Stimulated activated CD8-positive, alpha-beta memory T cell treated with anti-CD3 and anti-CD28 coated beads, Interleukin-12 subunit alpha, Interleukin-12 subunit beta, amount 100 ng/mL, for 4 hours (primary cell): ENCODE data around the gene PLA1A.
"Not testable (repeated sequence)": the region's sequence is repeated elsewhere in the genome, so short reads cannot be mapped to it uniquely, and the experiment has no call there.

Experiments
- DNase-seq: peaks from one replicate; pipeline ENCODE4 v3.0.0-alpha.2; 2020; ENCODE audit warnings: low read depth

Gene PLA1A

DNA sequence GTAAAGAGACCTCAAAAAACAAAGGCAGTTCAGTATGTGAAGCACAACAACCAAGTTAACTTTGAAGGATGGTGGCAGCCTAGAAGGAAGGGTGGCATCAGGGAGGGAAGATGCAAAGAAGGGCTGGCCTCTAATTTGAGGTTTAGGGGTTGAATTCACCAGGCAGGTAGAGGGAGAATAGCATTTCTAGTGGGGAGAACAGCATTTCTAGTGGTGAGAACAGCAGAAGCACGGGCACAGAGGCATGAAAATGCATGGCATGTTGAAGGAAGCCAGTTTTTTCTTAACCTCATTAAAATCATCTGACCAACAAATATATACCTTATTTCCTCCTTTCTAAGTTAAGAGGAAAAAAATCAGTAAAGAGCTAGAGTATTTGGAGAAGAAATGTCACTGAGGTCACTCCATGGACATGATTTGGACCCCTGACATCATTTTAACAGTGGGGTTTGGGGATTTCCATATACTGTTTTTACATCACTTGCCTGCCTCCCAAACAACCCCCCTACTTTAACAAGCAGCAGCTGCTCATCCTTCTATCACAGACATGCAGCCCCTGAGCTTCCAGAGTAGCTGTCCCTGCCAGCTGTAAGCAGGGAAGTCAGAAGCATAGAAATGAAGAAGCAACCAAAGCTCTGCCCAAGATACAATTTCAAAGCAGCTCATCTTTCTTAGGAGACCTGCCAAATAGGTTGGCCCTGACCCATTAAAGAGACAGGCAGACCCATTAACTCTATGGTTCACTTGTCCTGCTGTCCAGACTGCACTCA, 65.1 kb downstream of the PLA1A start:
- DNase-seq, result no peak

- no peak for DNase-seq
These were observed 66.2 kb downstream of the PLA1A start for GRCh38 chr3:119663885-119664284.

- no peak for DNase-seq
These were observed 66.7 kb downstream of the PLA1A start for GRCh38 chr3:119664370-119664769.

GRCh38 chr3:119664850-119665379, 67.2 kb downstream of the PLA1A start:
- no peak for DNase-seq

- no peak for DNase-seq
These were observed 68.4 kb downstream of the PLA1A start for GRCh38 chr3:119665954-119666559.

- no peak for DNase-seq
These were observed 72.4 kb downstream of the PLA1A start for GRCh38 chr3:119669906-119670570.

GRCh38 chr3:119672776-119673175, 75.1 kb downstream of the PLA1A start:
- no peak for DNase-seq

DNA sequence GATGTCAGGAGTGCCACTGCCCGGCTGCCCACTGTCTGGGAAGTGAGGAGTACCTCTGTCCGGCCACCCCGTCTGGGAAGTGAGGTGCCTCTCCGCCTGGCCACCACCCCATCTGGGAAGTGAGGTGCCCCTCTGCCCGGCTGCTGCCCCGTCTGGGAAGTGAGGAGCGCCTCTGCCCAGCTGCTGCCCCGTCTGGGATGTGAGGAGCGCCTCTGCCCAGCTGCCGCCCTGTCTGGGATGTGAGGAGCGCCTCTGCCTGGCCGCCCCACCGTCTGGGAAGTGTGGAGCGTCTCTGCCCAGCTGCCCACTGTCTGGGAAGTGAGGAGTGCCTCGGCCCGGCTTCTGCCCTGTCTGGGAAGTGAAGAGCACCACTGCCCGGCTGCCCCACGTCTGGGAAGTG, 76.2 kb downstream of the PLA1A start:
- no peak for DNase-seq

GRCh38 chr3:119675188-119675874, 77.6 kb downstream of the PLA1A start:
- DNase-seq, result no peak

DNA sequence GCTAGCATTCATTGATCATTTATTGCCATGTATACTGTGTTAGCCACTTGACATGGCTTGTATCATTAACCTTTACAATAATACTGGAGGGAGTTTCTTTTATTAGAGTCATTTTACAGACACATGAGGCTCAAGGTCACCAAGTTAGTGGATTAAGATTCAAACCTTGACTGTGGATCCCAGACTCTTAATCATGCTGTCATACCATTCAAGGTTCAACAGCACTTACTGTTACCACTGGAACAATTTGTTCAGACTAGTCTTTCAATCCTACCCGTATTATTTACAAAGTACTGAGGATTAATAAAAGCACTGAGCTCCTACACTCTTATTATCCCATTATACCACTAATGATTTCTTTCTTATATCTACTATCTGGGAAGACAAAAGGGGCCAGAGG, 78.3 kb downstream of the PLA1A start:
- no peak for DNase-seq

DNA sequence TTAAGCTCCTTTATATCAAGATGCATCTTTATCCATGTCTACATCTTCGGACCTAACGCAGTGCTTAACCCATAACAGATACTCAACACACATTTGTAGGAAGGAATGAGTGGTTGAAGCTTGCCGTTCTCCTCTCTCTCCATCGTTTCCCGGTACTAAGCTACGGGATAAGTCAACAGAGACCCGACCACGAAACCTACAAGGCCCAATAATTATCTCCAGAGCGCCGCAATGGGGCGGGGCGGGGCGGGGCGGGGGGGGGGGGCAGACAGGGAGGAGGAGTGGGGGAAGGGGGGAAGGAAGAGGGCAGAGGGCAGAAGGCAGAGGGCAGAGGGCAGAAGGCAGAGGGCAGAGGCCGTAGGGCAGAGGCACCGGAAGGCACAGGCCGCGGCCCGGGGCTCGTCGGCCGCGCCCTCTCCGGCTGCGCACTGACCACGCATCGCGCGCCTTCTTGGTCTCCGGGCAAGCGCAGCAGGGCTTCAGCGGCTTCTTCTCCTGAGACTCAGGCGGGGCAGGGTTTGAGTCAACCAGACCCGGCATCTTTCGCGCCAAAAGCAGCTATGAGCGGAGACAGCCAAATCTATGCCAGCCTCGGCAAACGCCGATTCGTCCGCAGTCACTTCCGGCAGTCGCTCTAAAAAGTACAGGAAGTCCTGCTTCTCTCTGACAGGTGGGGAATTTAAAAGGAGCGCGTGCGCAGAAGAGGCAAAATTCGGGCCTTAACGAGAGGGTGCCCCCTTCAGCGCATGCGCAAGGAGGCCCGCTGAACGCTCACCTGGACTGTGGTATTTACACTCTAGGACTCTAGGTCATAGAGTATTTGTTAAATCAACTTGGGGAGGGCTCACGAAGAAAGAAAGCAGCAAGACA, 79.3 kb downstream of the PLA1A start, which contains the start of gene COX17:
TSS of gene COX17 (minus strand) at position 636 of the 870 bp plus-strand sequence. CDS start at position 540, 96 bp downstream.
- peak; percentile 90 for DNase-seq

DNA sequence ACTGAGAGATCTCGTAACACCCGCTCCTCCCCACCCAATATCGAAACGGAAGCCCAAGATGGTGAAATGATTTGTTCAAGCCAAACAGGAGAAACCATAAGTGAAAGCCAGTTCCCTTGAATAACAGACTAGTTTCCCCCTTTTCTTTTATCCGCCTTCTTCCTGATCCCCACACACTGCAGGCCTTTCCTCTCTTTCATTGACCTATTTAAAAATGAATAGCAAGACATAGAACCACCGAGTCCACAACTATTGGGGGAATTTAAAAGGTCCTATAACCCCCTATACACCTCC, 79.9 kb downstream of the PLA1A start:
- no peak for DNase-seq

DNA sequence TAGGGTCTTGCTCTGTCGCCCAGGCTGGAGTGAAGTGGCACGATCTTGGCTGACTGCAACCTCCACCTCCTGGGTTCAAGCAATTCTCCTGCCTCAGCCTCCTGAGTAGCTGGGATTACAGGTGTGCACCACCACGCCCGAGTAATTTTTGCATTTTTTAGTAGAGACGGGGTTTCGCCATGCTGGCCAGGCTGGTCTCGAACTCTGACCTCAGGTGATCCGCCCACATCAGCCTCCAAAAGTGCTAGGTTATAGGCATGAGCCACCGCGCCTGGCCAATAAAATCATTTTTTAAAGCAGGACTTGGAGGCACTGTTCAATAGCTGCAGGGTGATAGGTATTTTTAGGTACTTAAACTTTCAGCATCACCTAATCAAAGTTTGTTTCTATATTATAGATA, 80.5 kb downstream of the PLA1A start:
- not testable (repeated sequence) for DNase-seq
